ENCODE data around the gene POLR2A. TPM values are rescaled to one million over a fixed set of nuclear protein-coding genes. Genes with fewer than 3 reads are reported as not detected.
"Not testable (repeated sequence)": the region's sequence is repeated elsewhere in the genome, so short reads cannot be mapped to it uniquely, and the experiment has no call there.

The POLR2A gene
- total RNA-seq, 6 experiments from 2014 or later, result 36.1 to 49.9 (median 46.0) TPM

DNA sequence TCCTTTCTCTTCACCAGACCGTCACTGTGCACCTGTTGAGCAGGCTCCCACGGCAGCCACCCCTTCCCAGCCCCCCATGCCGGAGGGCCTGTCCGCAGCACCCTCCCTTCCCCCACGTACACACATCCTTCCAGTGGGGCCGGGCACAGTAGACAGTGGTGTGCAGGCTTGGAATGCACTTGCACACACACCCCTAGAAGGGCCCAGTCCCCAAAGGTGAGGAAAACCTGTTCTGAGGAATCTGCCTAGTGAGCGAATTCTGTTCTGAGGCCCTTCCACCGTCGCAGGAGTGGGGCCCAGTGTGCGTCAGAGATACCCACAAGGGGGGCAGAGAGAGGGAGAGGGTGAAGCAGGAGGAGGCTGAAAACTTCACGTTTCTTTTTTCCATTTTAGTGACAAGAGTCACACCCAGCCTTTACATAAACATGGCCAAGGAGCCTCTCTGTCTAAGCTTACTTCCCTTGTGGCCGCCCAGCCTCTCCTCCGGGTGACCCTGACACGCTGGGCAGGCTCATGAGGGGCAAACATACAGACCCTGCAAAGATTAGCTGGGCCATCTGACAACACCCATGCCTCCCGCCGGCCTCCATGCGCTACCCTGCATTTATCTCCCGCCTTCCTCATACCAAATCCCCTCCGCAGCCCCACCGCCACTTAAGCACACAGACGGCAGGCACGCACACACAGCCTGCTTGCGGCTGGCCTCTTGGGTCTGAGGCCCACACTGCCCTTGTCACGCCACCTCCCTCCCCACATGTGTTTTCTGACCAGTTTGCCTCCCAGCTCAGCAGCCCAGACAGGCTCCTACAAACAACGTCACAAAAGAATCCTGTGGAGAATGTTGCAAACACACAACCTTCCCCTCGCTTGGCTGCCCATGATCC, 6.5 kb upstream of the POLR2A start:
- DNase-seq, result peak in 1 of 3 donors; percentile 42
- Histone ChIP-seq H3K27me3 (no peaks in the 10 kb centered on the region), H3K36me3 (no peaks in the 10 kb centered on the region), H3K27ac (peak overlapping the region in 2 of 3 donors; percentile 39 to 98), H3K4me1 (peaks cover 0 to 20% (median 10%) of the 10 kb centered on the region in 4 donors), H3K4me3 (peak overlapping the region in 2 of 3 donors; percentile 9 to 79), H3K9me3 (no peaks in the 10 kb centered on the region)
- WGBS (ENCODE audit: insufficient coverage, low coverage, low lambda C conversion rate, missing lambda C conversion rate), result 35% methylated on average over 14 of the region's 26 CpGs
- TF ChIP-seq POLR2A (IDR thresholded peaks at IDR 0.05) (no peak), CTCF (IDR thresholded peaks at IDR 0.05) (no peak)
- ATAC-seq, result peak; percentile 6 to 19 (median 16)
- intact Hi-C loops (cut with DNase I), result no loop called here

- intact Hi-C loops (cut with DNase I), result no loop called here
- Histone ChIP-seq H3K4me1 (peaks cover 0 to 20% (median 10%) of the 10 kb centered on the region in 4 donors), H3K9me3 (no peaks in the 10 kb centered on the region), H3K36me3 (no peaks in the 10 kb centered on the region), H3K4me3 (peak overlapping the region; percentile 79 to 85 (median 85)), H3K27ac (peak overlapping the region; percentile 96 to 99 (median 98)), H3K27me3 (no peaks in the 10 kb centered on the region)
- 34% methylated on average over 12 of the region's 40 CpGs for WGBS (ENCODE audit: insufficient coverage, low coverage, low lambda C conversion rate, missing lambda C conversion rate)
- peak in 1 of 3 donors; percentile 57 for DNase-seq
- peak; percentile 12 to 25 (median 20) for ATAC-seq
- TF ChIP-seq CTCF (IDR thresholded peaks at IDR 0.05) (no peak), POLR2A (IDR thresholded peaks at IDR 0.05) (no peak)
Measured at GRCh38 chr17:7478276-7479212, 5.6 kb upstream of the POLR2A start.

GRCh38 chr17:7479213-7480088, 4.7 kb upstream of the POLR2A start, which contains the start of gene ZBTB4:
Gene ZBTB4 (minus strand): TSS chr17:7479631. CDS start chr17:7466801, 12,830 bp downstream.
- Histone ChIP-seq H3K27me3 (no peaks in the 10 kb centered on the region), H3K9me3 (no peaks in the 10 kb centered on the region), H3K36me3 (no peaks in the 10 kb centered on the region), H3K4me1 (peaks cover 0 to 16% (median 8%) of the 10 kb centered on the region in 4 donors), H3K4me3 (peak within 1 kb of the TSS; percentile 79 to 85 (median 85)), H3K27ac (peak within 1 kb of the TSS; percentile 96 to 99 (median 98))
- no peak for TF ChIP-seq CTCF (IDR thresholded peaks at IDR 0.05)
- peak; percentile 50 for TF ChIP-seq POLR2A (IDR thresholded peaks at IDR 0.05)
- peak in 2 of 4 donors; percentile 1 to 3 for ATAC-seq
- peak in 1 of 3 donors; percentile 67 for DNase-seq
- 0% methylated on average over 1 of the region's 92 CpGs for WGBS (ENCODE audit: insufficient coverage, low coverage, low lambda C conversion rate, missing lambda C conversion rate)
- intact Hi-C loops (cut with DNase I), result no loop called here

GRCh38 chr17:7480089-7480384, 4.1 kb upstream of the POLR2A start:
- no peak for ATAC-seq
- Histone ChIP-seq H3K4me1 (peaks cover 0 to 10% (median 5%) of the 10 kb centered on the region in 4 donors), H3K9me3 (no peaks in the 10 kb centered on the region), H3K27me3 (no peaks in the 10 kb centered on the region), H3K4me3 (peak overlapping the region; percentile 79 to 85 (median 85)), H3K36me3 (no peaks in the 10 kb centered on the region), H3K27ac (peak overlapping the region; percentile 96 to 99 (median 98))
- WGBS (ENCODE audit: insufficient coverage, low coverage, low lambda C conversion rate, missing lambda C conversion rate), result 5% methylated on average over 6 of the region's 8 CpGs
- no peak for DNase-seq
- no peak for TF ChIP-seq POLR2A (IDR thresholded peaks at IDR 0.05)
- TF ChIP-seq CTCF (IDR thresholded peaks at IDR 0.05), result no peak
- intact Hi-C loops (cut with DNase I), result no loop called here

GRCh38 chr17:7481275-7481674, 2.9 kb upstream of the POLR2A start, which contains the start of gene SLC35G6:
Gene SLC35G6 (plus strand): TSS chr17:7481446. CDS start chr17:7481517, 71 bp downstream.
- H3K36me3 ChIP-seq; H3K27me3 ChIP-seq; H3K9me3 ChIP-seq; intact Hi-C loops (cut with DNase I); DNase-seq; ATAC-seq: not testable (repeated sequence)
- Histone ChIP-seq H3K27ac (peak within 1 kb of the TSS in 1 of 3 donors; percentile 98), H3K4me1 (peaks cover 0 to 21% (median 8%) of the 10 kb centered on the region in 4 donors), H3K4me3 (peak within 1 kb of the TSS in 1 of 3 donors; percentile 79)
- WGBS (ENCODE audit: insufficient coverage, low coverage, low lambda C conversion rate, missing lambda C conversion rate), result 89% methylated on average over 4 of the region's 4 CpGs

Measured in right lobe of liver (tissue), 6 donors.